DOHH2 (cell line): Measurements from ENCODE around the gene GREM2.

Experiments
- H3F3A ChIP-seq: fragments of 200-600 bp; sonication (generic), shearing (Covaris generic); 2 replicates; pipeline ENCODE4 v1.6.0; 2016; ENCODE audit warnings: antibody characterized with exemption, mild to moderate bottlenecking; ENCODE audit not compliant: control insufficient read depth, insufficient read depth
- H3K27ac ChIP-seq: fragments of 200-600 bp; sonication (generic); 2 replicates; pipeline ENCODE4 v1.5.1; 2014; ENCODE audit warnings: low read depth, mild to moderate bottlenecking, low read length, moderate library complexity
- H3K27me3 ChIP-seq: fragments of 200-600 bp; sonication (generic); 2 replicates; pipeline ENCODE4 v1.6.1; 2014; ENCODE audit warnings: mild to moderate bottlenecking, low read length, mixed read lengths; ENCODE audit not compliant: control insufficient read depth
- H3K36me3 ChIP-seq: fragments of 200-600 bp; sonication (generic); 2 replicates; pipeline ENCODE4 v1.6.1; 2014; ENCODE audit warnings: mild to moderate bottlenecking, low read length, moderate library complexity, mixed read lengths; ENCODE audit not compliant: control insufficient read depth
- H3K4me1 ChIP-seq: fragments of 200-600 bp; sonication (generic); 2 replicates; pipeline ENCODE4 v1.6.1; 2014; ENCODE audit warnings: mild to moderate bottlenecking, low read length, mixed read lengths; ENCODE audit not compliant: control insufficient read depth
- H3K4me2 ChIP-seq: fragments of 200-600 bp; sonication (generic); 2 replicates; pipeline ENCODE4 v1.6.0; 2014; ENCODE audit warnings: mild to moderate bottlenecking, low read length, moderate library complexity
- H3K4me3 ChIP-seq: fragments of 200-600 bp; sonication (generic); 2 replicates; pipeline ENCODE4 v1.5.1; 2014; ENCODE audit warnings: mild to moderate bottlenecking, low read length, mixed read lengths
- H3K79me2 ChIP-seq: fragments of 200-600 bp; sonication (generic); 2 replicates; pipeline ENCODE4 v1.6.1; 2014; ENCODE audit warnings: mild to moderate bottlenecking, low read length, mixed read lengths; ENCODE audit not compliant: control insufficient read depth
- H3K9me2 ChIP-seq: fragments of 200-600 bp; sonication (generic); replicated peaks from 2 replicates; pipeline ENCODE4 v1.6.1; 2014; ENCODE audit warnings: mild to moderate bottlenecking, low read length, mixed read lengths; ENCODE audit not compliant: control insufficient read depth
- H3K9me3 ChIP-seq: fragments of 200-600 bp; sonication (generic); 2 replicates; pipeline ENCODE4 v1.6.1; 2014; ENCODE audit warnings: antibody characterized with exemption, low read length, mixed read lengths; ENCODE audit not compliant: control insufficient read depth, insufficient read depth
- H4K20me1 ChIP-seq: fragments of 200-600 bp; sonication (generic); 2 replicates; pipeline ENCODE4 v1.6.0; 2014; ENCODE audit warnings: low read depth, mild to moderate bottlenecking, antibody characterized with exemption, low read length, moderate library complexity; ENCODE audit not compliant: control insufficient read depth, insufficient read depth
- CTCF ChIP-seq: fragments of 200-600 bp; sonication (generic); IDR thresholded peaks from one replicate; pipeline ENCODE4 v1.5.1; 2014; ENCODE audit warnings: antibody characterized with exemption, mild to moderate bottlenecking, low read depth, low read length; ENCODE audit not compliant: poor library complexity, severe bottlenecking
- EZH2phosphoT487 ChIP-seq: fragments of 200-600 bp; sonication (generic); IDR thresholded peaks from 2 replicates; pipeline ENCODE4 v1.6.1; 2017; ENCODE audit warnings: borderline replicate concordance, mild to moderate bottlenecking, antibody characterized with exemption, low read length, moderate library complexity, mixed read lengths

GREM2 gene

GRCh38 chr1:240597153-240597745 lies 14.7 kb downstream of the GREM2 start:
- Histone ChIP-seq H3F3A (no peaks in the 10 kb centered on the region), H3K9me2 (no peaks in the 10 kb centered on the region), H3K79me2 (no peaks in the 10 kb centered on the region), H3K9me3 (no peaks in the 10 kb centered on the region), H3K4me3 (no peak overlapping the region), H4K20me1 (no peaks in the 10 kb centered on the region), H3K4me2 (no peak overlapping the region), H3K27me3 (peaks cover 4% of the 10 kb centered on the region; the same call in 1 of the 2 replicates), H3K27ac (no peak overlapping the region), H3K4me1 (no peaks in the 10 kb centered on the region), H3K36me3 (no peaks in the 10 kb centered on the region)
- TF ChIP-seq CTCF = no peak
- no peak for TF ChIP-seq EZH2phosphoT487

GRCh38 chr1:240595476-240595875 lies 16.5 kb downstream of the GREM2 start:
- Histone ChIP-seq H4K20me1 (no peaks in the 10 kb centered on the region), H3K9me3 (no peaks in the 10 kb centered on the region), H3F3A (no peaks in the 10 kb centered on the region), H3K36me3 (no peaks in the 10 kb centered on the region), H3K9me2 (no peaks in the 10 kb centered on the region), H3K27ac (no peak overlapping the region), H3K4me2 (no peak overlapping the region), H3K79me2 (no peaks in the 10 kb centered on the region), H3K4me1 (no peaks in the 10 kb centered on the region), H3K4me3 (no peak overlapping the region), H3K27me3 (peaks cover 4% of the 10 kb centered on the region; the same call in 1 of the 2 replicates)
- TF ChIP-seq CTCF (no peak), EZH2phosphoT487 (no peak)

- no peak for TF ChIP-seq CTCF
- no peak for TF ChIP-seq EZH2phosphoT487
- Histone ChIP-seq H4K20me1 (no peaks in the 10 kb centered on the region), H3F3A (no peaks in the 10 kb centered on the region), H3K36me3 (no peaks in the 10 kb centered on the region), H3K79me2 (no peaks in the 10 kb centered on the region), H3K4me2 (no peak overlapping the region), H3K27me3 (peaks cover 4% of the 10 kb centered on the region; the same call in 1 of the 2 replicates), H3K4me1 (no peaks in the 10 kb centered on the region), H3K4me3 (no peak overlapping the region), H3K9me2 (no peaks in the 10 kb centered on the region), H3K27ac (no peak overlapping the region), H3K9me3 (no peaks in the 10 kb centered on the region)
Measured at GRCh38 chr1:240591564-240591963, 20.4 kb downstream of the GREM2 start.
